HEK293 (cell line): ENCODE results near the gene UROC1.

Experiments
- CTCF ChIA-PET: fragments of 350-600 bp; formaldehyde crosslinking; extraction: SDS; loops from one replicate; lab custom pipeline; 2021; ENCODE audit warnings: antibody characterized with exemption; lab: Yijun Ruan, JAX
- POLR2A ChIA-PET: fragments of 300-600 bp; formaldehyde crosslinking; extraction: SDS; loops from one replicate; lab custom pipeline; 2020; ENCODE audit warnings: antibody characterized with exemption, inconsistent platforms; lab: Yijun Ruan, JAX
- H3K27ac ChIP-seq: fragments of 200-500 bp; sonication (Bioruptor generic); 2 replicates; pipeline ENCODE4 v1.5.1; 2014; ENCODE audit warnings: low read depth, low read length, control low read depth, inconsistent platforms; ENCODE audit errors: extremely low read depth
- H3K36me3 ChIP-seq, 2 experiments: fragments of 200-500 bp in 1 of 2; sonication (Bioruptor generic) in 1 of 2; 1 replicate in 1 of 2; 2 replicates in 1 of 2; pipeline ENCODE4 v1.5.1; 2014 to 2017; ENCODE audit warnings: inconsistent platforms in 2 of 2, low read length in 2 of 2; ENCODE audit not compliant: control insufficient read depth in 2 of 2, insufficient read depth in 1 of 2
- H3K4me1 ChIP-seq: fragments of 200-500 bp; sonication (Bioruptor generic); 2 replicates; pipeline ENCODE4 v1.5.1; 2014; ENCODE audit warnings: mild to moderate bottlenecking, low read length, inconsistent platforms; ENCODE audit not compliant: control insufficient read depth, insufficient read depth
- H3K4me3 ChIP-seq: 2 replicates; pipeline ENCODE4 v1.5.1; 2011; ENCODE audit warnings: low read depth, mild to moderate bottlenecking, control low read depth, low read length, moderate library complexity
- H3K9me3 ChIP-seq: fragments of 200-500 bp; sonication (Bioruptor generic); 2 replicates; pipeline ENCODE4 v1.5.1; 2014; ENCODE audit warnings: low read depth, low read length, inconsistent platforms; ENCODE audit not compliant: control insufficient read depth, insufficient read depth
- CTCF ChIP-seq: fragments of 450-650 bp; formaldehyde crosslinking; IDR thresholded peaks from 2 replicates; pipeline ENCODE4 v1.5.1; 2016; ENCODE audit warnings: missing biosample characterization, missing genetic modification characterization
- GLIS1 ChIP-seq: fragments of 450-650 bp; formaldehyde crosslinking; IDR thresholded peaks from 2 replicates; pipeline ENCODE4 v1.5.1; 2016; ENCODE audit warnings: missing biosample characterization, missing genetic modification characterization
- GLIS2 ChIP-seq: fragments of 450-650 bp; formaldehyde crosslinking; IDR thresholded peaks from 2 replicates; pipeline ENCODE4 v1.5.1; 2016; ENCODE audit warnings: missing biosample characterization, missing genetic modification characterization
- IKZF3 ChIP-seq: fragments of 450-650 bp; IDR thresholded peaks from 2 replicates; pipeline ENCODE4 v1.5.0; 2018; ENCODE audit warnings: missing biosample characterization, mild to moderate bottlenecking, missing genetic modification characterization, moderate library complexity
- PATZ1 ChIP-seq: fragments of 450-650 bp; formaldehyde crosslinking; IDR thresholded peaks from 2 replicates; pipeline ENCODE4 v1.5.1; 2016; ENCODE audit warnings: missing biosample characterization, missing genetic modification characterization
- TRIM28 ChIP-seq: IDR thresholded peaks from 2 replicates; pipeline ENCODE4 v1.6.1; 2011; ENCODE audit warnings: low read length, control low read depth, borderline replicate concordance
- TSHZ1 ChIP-seq: fragments of 450-650 bp; formaldehyde crosslinking; IDR thresholded peaks from 2 replicates; pipeline ENCODE4 v1.5.1; 2016; ENCODE audit warnings: missing biosample characterization, missing genetic modification characterization, borderline replicate concordance
- WT1 ChIP-seq: fragments of 450-650 bp; formaldehyde crosslinking; IDR thresholded peaks from 2 replicates; pipeline ENCODE4 v1.5.1; 2016; ENCODE audit warnings: missing biosample characterization, missing genetic modification characterization
- ZIC2 ChIP-seq: fragments of 450-650 bp; formaldehyde crosslinking; IDR thresholded peaks from 2 replicates; pipeline ENCODE4 v1.5.1; 2016; ENCODE audit warnings: missing biosample characterization, missing genetic modification characterization
- ZNF148 ChIP-seq: fragments of 450-650 bp; formaldehyde crosslinking; IDR thresholded peaks from 2 replicates; pipeline ENCODE4 v1.5.0; 2017; ENCODE audit warnings: missing biosample characterization, missing genetic modification characterization, borderline replicate concordance
- ZNF37A ChIP-seq: fragments of 450-650 bp; IDR thresholded peaks from 2 replicates; pipeline ENCODE4 v1.5.1; 2018; ENCODE audit warnings: missing biosample characterization, missing genetic modification characterization
- ZNF423 ChIP-seq: fragments of 450-650 bp; formaldehyde crosslinking; IDR thresholded peaks from 2 replicates; pipeline ENCODE4 v1.5.1; 2016; ENCODE audit warnings: missing biosample characterization, missing genetic modification characterization
- ZNF433 ChIP-seq: fragments of 450-650 bp; formaldehyde crosslinking; IDR thresholded peaks from 2 replicates; pipeline ENCODE4 v1.5.1; 2016; ENCODE audit warnings: missing biosample characterization, missing genetic modification characterization, low read depth
- ZNF473 ChIP-seq: fragments of 450-650 bp; formaldehyde crosslinking; IDR thresholded peaks from 2 replicates; pipeline ENCODE4 v1.5.1; 2017; ENCODE audit warnings: missing biosample characterization, missing genetic modification characterization
- ZNF548 ChIP-seq: fragments of 450-650 bp; formaldehyde crosslinking; IDR thresholded peaks from 2 replicates; pipeline ENCODE4 v1.5.1; 2016; ENCODE audit warnings: missing biosample characterization, missing genetic modification characterization
- ZNF561 ChIP-seq: fragments of 450-650 bp; IDR thresholded peaks from 2 replicates; pipeline ENCODE4 v1.5.1; 2018; ENCODE audit warnings: missing biosample characterization, missing genetic modification characterization, borderline replicate concordance
- ZNF777 ChIP-seq: fragments of 450-650 bp; formaldehyde crosslinking; IDR thresholded peaks from 2 replicates; pipeline ENCODE4 v1.5.1; 2017; ENCODE audit warnings: missing biosample characterization, missing genetic modification characterization, borderline replicate concordance
- TF ChIP-seq, protein P1 (sequence below): fragments of 450-650 bp; formaldehyde crosslinking; IDR thresholded peaks from 2 replicates; pipeline ENCODE4 v1.5.1; 2016; ENCODE audit warnings: missing biosample characterization, missing genetic modification characterization

UROC1 gene

DNA sequence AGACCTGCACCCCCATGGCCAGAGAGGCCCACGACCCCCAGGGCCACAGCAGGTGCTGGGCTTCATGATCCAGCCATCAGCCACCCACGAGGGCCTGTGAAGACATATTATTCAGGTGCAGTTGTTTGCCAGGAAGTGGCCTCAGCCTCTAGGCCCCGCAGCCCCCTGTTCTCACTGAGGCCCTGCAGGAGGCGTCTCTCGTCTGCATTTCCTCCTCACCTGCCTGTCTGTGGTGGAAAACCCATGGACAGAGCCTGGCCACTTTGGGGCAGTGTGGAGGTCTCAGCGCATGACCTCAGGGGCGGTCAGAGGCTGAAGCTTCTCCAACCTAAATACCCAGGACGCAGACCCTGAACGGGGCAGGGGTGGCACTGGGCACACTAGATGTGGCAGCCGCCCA is 18.6 kb downstream of the UROC1 start (continued):
- TF ChIP-seq PATZ1 (no peak), IKZF3 (tag by site-specific recombination) (no peak), ZNF548 (tag by site-specific recombination) (no peak), WT1 (tag by site-specific recombination) (no peak), ZNF473 (tag by site-specific recombination) (no peak), ZNF37A (no peak)

- no peak overlapping the region for H3K27ac ChIP-seq
- no peak overlapping the region for H3K4me3 ChIP-seq
- TF ChIP-seq GLIS2 (tag by site-specific recombination) (peak; percentile 16; the same call in 1 of the 2 replicates), ZIC2 (tag by site-specific recombination) (peak; percentile 33; the same call in 1 of the 2 replicates), ZNF777 (tag by site-specific recombination) (no peak), CTCF (no peak), ZNF433 (no peak), ZNF148 (tag by site-specific recombination) (no peak), GLIS1 (peak; percentile 86), ZNF423 (tag by site-specific recombination) (no peak)
- no peaks in the 10 kb centered on the region for H3K9me3 ChIP-seq
- CTCF ChIA-PET: no interaction called here
- H3K4me1 ChIP-seq: no peaks in the 10 kb centered on the region
- POLR2A ChIA-PET: no interaction called here
- H3K36me3 ChIP-seq: no peaks in the 10 kb centered on the region
Measured at GRCh38 chr3:126498461-126498860, 19.1 kb downstream of the UROC1 start.

- Histone ChIP-seq H3K4me3 (no peak overlapping the region), H3K27ac (no peak overlapping the region), H3K4me1 (no peaks in the 10 kb centered on the region), H3K9me3 (no peaks in the 10 kb centered on the region), H3K36me3 (no peaks in the 10 kb centered on the region)
- POLR2A ChIA-PET: no interaction called here
- TF ChIP-seq ZNF561 (tag by site-specific recombination) (no peak), TRIM28 (no peak), TSHZ1 (tag by site-specific recombination) (no peak)
- TF ChIP-seq, protein P1, sequence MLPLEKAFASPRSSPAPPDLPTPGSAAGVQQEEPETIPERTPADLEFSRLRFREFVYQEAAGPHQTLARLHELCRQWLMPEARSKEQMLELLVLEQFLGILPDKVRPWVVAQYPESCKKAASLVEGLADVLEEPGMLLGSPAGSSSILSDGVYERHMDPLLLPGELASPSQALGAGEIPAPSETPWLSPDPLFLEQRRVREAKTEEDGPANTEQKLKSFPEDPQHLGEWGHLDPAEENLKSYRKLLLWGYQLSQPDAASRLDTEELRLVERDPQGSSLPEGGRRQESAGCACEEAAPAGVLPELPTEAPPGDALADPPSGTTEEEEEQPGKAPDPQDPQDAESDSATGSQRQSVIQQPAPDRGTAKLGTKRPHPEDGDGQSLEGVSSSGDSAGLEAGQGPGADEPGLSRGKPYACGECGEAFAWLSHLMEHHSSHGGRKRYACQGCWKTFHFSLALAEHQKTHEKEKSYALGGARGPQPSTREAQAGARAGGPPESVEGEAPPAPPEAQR: no peak
- CTCF ChIA-PET: no interaction called here
Measured at GRCh38 chr3:126497956-126498355, 19.6 kb downstream of the UROC1 start.
